ENCODE measurements around the gene THAP11.

Gene THAP11

DNA sequence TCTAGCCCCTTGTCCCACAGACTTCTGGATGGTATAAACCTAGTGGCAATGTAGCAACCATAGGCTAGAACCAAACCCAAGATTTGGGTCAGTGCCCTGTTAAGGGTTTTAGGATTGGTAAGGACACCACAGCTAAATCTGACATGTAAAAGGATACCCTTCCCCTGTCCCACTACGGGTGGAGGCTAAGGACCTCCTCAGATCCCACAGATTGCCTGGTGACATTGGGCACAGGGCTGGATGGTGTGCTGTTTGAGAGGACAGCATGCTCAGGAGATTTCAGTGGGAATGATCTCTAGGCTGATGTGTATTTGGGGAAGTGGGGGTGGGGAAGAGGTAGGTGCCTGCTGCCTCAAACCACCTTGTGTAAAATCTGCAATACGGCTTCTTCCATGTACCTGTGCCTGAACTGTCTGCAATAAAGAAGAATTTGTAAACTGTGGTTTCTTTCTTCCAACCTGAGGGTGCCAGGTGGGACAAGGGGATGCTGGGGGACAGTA lies 30.1 kb downstream of the THAP11 start:
- Histone ChIP-seq H3K27me3 (ENCODE audit: control insufficient read depth, insufficient read depth, low read length) (no peaks in the 10 kb centered on the region), H3K79me2 (peaks cover 23% of the 10 kb centered on the region), H3K9me3 (ENCODE audit: control insufficient read depth, low read length) (no peaks in the 10 kb centered on the region), H3K4me1 (peaks cover 11% of the 10 kb centered on the region), H3K27ac (peak overlapping the region; percentile 61), H3K4me2 (ENCODE audit: low read length) (peak overlapping the region; percentile 85), H2AFZ (peak overlapping the region; percentile 89), H3K9ac (no peak overlapping the region), H3K4me3 (ENCODE audit: low read depth, low read length) (no peak overlapping the region), H3K36me3 (ENCODE audit: control insufficient read depth, insufficient read depth, low read length) (no peaks in the 10 kb centered on the region)
- TF ChIP-seq, protein P1, sequence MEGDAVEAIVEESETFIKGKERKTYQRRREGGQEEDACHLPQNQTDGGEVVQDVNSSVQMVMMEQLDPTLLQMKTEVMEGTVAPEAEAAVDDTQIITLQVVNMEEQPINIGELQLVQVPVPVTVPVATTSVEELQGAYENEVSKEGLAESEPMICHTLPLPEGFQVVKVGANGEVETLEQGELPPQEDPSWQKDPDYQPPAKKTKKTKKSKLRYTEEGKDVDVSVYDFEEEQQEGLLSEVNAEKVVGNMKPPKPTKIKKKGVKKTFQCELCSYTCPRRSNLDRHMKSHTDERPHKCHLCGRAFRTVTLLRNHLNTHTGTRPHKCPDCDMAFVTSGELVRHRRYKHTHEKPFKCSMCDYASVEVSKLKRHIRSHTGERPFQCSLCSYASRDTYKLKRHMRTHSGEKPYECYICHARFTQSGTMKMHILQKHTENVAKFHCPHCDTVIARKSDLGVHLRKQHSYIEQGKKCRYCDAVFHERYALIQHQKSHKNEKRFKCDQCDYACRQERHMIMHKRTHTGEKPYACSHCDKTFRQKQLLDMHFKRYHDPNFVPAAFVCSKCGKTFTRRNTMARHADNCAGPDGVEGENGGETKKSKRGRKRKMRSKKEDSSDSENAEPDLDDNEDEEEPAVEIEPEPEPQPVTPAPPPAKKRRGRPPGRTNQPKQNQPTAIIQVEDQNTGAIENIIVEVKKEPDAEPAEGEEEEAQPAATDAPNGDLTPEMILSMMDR (IDR thresholded peaks at IDR 0.05): no peak

DNA sequence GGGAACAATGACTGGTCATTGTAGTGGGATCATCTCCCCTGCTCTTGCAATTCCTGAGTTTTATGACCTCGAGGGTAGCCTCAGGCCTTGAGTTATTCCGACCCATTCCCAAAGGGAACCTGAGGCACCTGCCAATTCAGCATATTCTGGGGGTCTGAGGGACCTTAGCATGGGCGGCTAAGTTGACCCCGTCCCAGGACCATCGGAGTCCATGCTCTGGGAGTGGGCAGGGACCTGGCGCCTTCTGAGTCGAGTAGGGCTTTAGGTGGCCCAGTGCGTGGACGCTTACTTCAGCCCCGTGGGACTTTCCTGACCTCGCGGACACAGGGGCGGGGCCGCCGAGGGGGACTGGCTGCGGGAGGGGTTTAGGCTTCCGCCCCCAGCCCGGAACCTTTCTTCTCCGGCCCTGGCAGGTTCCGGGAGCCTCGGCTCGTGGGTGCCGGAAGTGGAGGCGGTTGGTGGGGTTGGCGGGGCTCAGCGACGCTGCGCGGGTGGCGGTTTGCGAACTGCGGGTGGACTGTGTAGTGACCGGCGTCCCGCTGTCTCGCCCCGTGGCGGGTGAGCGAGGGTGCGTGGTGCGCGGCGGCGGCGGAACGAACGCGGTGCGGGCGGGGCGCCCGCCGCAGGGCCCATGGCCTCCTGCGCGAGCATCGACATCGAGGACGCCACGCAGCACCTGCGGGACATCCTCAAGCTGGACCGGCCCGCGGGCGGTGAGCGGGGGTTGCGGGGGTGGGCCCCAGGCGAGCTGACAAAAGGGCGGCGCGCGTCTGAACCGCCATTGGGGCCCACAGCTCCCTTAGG lies 30.7 kb downstream of the THAP11 start, which contains the start of gene EDC4:
TSS of gene EDC4 (plus strand) at position 422 of the 804 bp plus-strand sequence. CDS start at position 632, 210 bp downstream.
- H3K4me3 ChIP-seq (ENCODE audit: low read depth, low read length): peak within 1 kb of the TSS; percentile 72
- peaks cover 11% of the 10 kb centered on the region for H3K4me1 ChIP-seq
- peak within 1 kb of the TSS; percentile 74 for H3K9ac ChIP-seq
- peak within 1 kb of the TSS; percentile 89 for H2AFZ ChIP-seq
- no peaks in the 10 kb centered on the region for H3K27me3 ChIP-seq (ENCODE audit: control insufficient read depth, insufficient read depth, low read length)
- peak within 1 kb of the TSS; percentile 61 for H3K27ac ChIP-seq
- H3K36me3 ChIP-seq (ENCODE audit: control insufficient read depth, insufficient read depth, low read length): no peaks in the 10 kb centered on the region
- TF ChIP-seq, protein P1 (IDR thresholded peaks at IDR 0.05): no peak
- H3K9me3 ChIP-seq (ENCODE audit: control insufficient read depth, low read length): no peaks in the 10 kb centered on the region
- peaks cover 23% of the 10 kb centered on the region for H3K79me2 ChIP-seq
- H3K4me2 ChIP-seq (ENCODE audit: low read length): peak within 1 kb of the TSS; percentile 85

DNA sequence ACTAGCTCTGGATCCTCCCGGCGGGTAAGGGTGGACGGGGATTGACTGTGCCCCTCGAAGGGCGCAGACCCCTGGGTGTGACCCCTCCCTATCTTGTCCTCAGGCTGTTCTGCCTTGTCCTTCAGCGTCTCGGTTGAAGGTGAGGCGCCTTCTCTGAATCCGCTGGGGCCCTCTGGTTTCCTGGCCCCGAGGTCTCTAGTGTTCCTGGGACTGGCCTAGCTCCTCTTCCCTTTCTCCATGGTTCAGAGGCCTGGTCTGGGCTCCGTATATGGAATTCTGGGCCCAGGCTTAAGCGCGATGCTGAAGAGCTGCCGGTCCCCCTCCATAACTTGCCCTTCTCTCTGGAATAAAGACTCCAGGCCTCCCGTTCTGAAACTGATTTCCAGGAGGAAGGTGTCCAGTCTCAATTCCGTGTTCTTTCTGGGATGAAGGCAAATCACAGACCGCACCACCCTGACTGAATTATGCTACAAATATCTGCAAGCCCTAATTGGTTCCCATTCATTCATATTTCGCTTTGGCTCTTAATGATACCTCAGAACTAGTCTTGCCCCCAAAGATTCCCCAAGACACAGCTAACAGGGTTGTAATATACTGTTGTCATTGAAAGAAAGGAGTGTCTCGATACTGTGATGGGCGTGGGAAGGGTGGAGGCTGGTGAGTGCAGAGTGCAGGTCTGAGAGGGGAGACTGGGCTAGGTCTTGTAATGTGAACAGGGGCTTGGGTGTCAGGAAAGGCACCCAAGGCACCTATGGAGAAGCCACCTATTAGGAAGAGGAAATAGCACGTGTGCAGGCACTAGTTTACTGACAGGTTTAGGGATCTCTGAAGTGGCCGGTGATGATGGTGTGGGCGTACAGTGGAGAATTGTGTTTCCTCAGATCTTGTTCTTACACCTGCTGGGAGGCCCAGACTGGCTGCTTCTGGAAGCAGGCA lies 31.6 kb downstream of the THAP11 start:
- peaks cover 11% of the 10 kb centered on the region for H3K4me1 ChIP-seq
- TF ChIP-seq, protein P1 (IDR thresholded peaks at IDR 0.05): no peak
- no peaks in the 10 kb centered on the region for H3K36me3 ChIP-seq (ENCODE audit: control insufficient read depth, insufficient read depth, low read length)
- peak overlapping the region; percentile 61 for H3K27ac ChIP-seq
- no peaks in the 10 kb centered on the region for H3K27me3 ChIP-seq (ENCODE audit: control insufficient read depth, insufficient read depth, low read length)
- H3K9ac ChIP-seq: peak overlapping the region; percentile 74
- H3K4me2 ChIP-seq (ENCODE audit: low read length): peak overlapping the region; percentile 85
- H3K9me3 ChIP-seq (ENCODE audit: control insufficient read depth, low read length): no peaks in the 10 kb centered on the region
- peaks cover 23% of the 10 kb centered on the region for H3K79me2 ChIP-seq
- peak overlapping the region; percentile 89 for H2AFZ ChIP-seq
- peak overlapping the region; percentile 72 for H3K4me3 ChIP-seq (ENCODE audit: low read depth, low read length)

DNA sequence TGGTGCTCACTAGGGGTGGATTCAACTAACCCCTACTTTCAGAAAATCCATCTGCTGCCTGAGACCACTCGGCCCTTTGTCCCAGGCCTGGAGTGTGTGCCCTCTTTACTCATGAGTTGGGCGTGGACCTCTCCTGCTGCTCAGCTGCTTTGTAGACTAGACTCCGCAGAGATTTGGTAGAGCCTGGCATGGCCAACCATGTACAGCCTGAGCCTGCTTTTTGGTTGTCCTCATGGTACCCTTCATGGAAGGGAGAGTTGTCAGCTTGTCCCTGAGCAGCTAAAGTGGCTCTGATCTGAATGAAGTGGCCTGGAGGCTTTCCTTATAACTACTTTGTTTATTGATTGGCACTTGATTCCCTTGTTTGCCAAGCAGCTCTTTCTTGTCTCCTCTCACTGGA lies 32.3 kb downstream of the THAP11 start:
- peak overlapping the region; percentile 85 for H3K4me2 ChIP-seq (ENCODE audit: low read length)
- H3K9me3 ChIP-seq (ENCODE audit: control insufficient read depth, low read length): no peaks in the 10 kb centered on the region
- peaks cover 11% of the 10 kb centered on the region for H3K4me1 ChIP-seq
- H3K79me2 ChIP-seq: peaks cover 23% of the 10 kb centered on the region
- H3K36me3 ChIP-seq (ENCODE audit: control insufficient read depth, insufficient read depth, low read length): no peaks in the 10 kb centered on the region
- H3K27ac ChIP-seq: no peak overlapping the region
- H2AFZ ChIP-seq: no peak overlapping the region
- H3K27me3 ChIP-seq (ENCODE audit: control insufficient read depth, insufficient read depth, low read length): no peaks in the 10 kb centered on the region
- H3K9ac ChIP-seq: no peak overlapping the region
- TF ChIP-seq, protein P1 (IDR thresholded peaks at IDR 0.05): no peak
- H3K4me3 ChIP-seq (ENCODE audit: low read depth, low read length): peak overlapping the region; percentile 72
